Testis (tissue), 2 donors: ENCODE data around the gene BTBD2.

Experiments
- POLR2A ChIP-seq: fragments of 450-650 bp; IDR thresholded peaks from one replicate; pipeline ENCODE4 v1.6.1; 2017; ENCODE audit warnings: antibody characterized with exemption, mild to moderate bottlenecking, moderate library complexity
- TF ChIP-seq, protein P1 (sequence below), 3 experiments: fragments of 450-650 bp in 2 of 3; fragments of 200-600 bp in 1 of 3; sonication (generic) in 1 of 3; IDR thresholded peaks; one replicate each; pipeline ENCODE4 v1.5.1; 2016 to 2019; ENCODE audit warnings: antibody characterized with exemption in 3 of 3, mild to moderate bottlenecking in 2 of 3, moderate library complexity in 1 of 3

DNA sequence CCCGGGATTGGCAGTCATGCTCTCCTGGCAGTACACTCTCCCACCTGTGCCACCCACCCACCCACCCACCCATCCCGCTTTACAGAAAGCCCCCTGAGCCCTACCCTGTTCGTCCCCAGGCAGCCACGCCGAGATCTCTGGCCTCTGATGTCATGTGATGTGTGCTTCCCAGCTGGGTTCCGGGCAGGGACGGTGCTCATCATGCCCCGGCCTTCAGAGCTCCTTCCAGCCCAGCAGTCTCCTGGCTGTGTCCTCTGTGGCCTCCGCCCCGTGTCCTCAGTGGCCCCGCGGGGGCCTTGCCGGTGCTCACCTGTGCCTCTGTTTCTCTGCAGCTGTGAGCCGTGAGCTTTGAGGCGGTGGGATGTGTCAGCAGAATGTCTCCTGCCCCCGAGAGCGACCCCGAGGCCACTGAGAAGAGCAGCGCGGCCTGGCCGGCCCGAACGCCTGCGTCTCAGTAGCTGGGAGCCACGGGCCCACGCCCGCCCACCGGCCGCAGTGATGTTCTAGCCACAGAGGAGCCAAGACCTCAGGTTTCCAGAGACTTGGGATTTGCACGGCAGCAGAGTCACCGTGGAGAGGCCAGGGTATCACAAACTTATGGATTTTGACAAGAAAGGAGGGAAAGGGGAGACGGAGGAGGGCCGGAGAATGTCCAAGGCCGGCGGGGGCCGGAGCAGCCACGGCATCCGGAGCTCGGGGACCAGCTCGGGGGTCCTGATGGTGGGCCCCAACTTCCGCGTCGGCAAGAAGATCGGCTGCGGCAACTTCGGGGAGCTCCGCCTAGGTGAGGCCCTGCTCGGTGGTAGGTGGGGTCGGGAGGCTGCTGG, 46.1 kb downstream of the BTBD2 start:
- TF ChIP-seq, protein P1, sequence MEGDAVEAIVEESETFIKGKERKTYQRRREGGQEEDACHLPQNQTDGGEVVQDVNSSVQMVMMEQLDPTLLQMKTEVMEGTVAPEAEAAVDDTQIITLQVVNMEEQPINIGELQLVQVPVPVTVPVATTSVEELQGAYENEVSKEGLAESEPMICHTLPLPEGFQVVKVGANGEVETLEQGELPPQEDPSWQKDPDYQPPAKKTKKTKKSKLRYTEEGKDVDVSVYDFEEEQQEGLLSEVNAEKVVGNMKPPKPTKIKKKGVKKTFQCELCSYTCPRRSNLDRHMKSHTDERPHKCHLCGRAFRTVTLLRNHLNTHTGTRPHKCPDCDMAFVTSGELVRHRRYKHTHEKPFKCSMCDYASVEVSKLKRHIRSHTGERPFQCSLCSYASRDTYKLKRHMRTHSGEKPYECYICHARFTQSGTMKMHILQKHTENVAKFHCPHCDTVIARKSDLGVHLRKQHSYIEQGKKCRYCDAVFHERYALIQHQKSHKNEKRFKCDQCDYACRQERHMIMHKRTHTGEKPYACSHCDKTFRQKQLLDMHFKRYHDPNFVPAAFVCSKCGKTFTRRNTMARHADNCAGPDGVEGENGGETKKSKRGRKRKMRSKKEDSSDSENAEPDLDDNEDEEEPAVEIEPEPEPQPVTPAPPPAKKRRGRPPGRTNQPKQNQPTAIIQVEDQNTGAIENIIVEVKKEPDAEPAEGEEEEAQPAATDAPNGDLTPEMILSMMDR (IDR thresholded peaks at IDR 0.05) = no peak
- no peak for TF ChIP-seq POLR2A
